HG03103 (cell line): ENCODE data around the gene WNT11.
A peak's percentile ranks its signal among the peaks of the same experiment; 100 is the strongest.

ENCODE experiments used
- ATAC-seq: cut with Tn5 transposase; IDR thresholded peaks from one replicate; pipeline ENCODE4 v1.9.1; 2021; ENCODE audit warnings: low read depth; ENCODE audit not compliant: unreplicated experiment

Gene WNT11

DNA sequence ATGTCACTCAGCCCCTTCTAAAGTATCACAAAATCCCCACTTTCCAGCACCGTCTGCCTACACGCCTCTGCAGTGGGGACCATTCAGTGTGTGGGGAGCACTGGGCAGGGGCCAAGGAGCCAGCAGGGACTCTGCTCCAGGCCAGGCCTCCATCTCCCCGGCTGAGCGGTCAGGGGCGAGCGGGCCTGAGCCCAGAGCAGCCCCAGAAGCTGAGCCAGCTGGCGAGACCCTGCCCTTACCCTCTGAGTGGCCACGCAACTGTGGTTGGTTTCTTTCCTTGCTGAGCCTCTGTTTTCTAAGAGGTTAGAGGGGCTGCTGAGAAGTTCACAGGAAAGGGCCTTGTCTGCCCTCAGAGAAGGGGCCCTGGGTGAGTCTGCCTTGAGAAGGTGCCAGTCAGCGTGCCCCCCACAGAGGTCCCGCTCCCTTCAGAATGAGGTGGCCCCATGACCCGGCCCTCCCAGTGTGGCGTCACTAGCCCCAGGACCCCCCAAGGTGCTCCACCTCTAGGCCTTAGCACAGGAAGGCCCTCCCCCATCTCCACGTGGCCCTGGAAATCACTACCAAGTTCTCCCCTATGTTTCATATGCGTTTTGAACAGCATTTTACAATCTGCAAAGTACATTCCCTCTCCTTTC, 46.9 kb downstream of the WNT11 start:
- no peak for ATAC-seq

DNA sequence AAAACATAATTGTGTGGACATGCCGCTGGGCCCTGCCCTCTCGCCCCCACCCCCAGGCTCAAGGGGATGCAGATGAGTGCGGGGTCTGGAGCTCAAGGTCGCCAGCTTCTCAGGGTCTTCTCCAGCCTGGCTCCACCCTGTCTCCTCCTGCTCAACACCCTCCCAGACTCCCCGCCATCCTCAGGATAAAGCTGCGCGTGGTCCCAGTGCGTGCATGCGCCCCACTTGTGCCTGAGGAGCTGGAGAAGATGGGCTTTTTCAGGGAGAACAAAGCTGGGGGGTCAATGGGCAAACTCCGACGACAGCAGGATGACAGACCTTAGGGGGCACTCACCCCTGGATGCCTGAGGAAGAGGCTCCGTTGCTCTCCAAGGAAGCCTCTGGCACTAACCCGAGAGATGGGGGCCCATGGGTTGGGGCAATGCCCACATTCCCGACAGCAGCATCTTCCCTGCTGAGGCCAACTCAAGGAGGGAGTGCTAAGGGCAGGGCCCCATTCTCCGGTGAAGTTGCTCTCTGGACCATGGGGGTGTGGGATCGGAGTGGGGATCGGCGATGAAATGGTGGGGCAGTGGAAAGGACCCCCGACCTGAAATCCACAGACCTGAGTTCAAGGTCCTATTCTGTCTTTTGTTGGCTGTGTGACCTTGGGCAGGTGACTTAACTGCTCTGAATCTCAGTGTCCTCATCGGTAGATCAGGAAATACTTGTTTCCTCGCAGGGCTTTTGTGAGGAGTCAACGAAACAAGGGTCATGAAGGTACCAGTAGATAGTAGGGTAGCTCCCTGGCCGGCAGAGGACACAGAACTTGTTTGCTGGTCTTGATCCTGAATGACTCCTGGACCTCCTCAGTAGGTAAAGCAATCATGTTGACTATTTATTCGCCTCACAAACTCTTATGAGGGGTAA, 47.7 kb downstream of the WNT11 start:
- no peak for ATAC-seq

DNA sequence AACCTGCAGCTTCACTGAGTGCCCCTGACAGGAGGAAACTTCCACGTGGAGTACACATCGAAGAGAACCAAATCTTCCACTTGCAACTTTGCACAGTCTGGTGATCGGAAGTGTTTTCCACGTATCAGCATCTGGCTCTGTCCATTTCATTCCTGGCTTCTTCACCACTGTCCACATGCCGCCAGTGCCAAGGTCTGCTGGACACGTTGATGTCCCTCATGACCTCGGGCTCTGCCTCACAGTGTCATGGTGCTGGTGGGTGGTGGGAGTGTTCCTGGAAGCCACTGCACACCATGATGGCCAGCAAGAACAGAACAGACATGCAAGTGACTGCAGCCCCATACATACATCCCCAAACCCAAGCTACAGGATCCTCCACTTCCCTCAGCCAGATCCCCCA, 48.4 kb downstream of the WNT11 start:
- ATAC-seq = no peak

DNA sequence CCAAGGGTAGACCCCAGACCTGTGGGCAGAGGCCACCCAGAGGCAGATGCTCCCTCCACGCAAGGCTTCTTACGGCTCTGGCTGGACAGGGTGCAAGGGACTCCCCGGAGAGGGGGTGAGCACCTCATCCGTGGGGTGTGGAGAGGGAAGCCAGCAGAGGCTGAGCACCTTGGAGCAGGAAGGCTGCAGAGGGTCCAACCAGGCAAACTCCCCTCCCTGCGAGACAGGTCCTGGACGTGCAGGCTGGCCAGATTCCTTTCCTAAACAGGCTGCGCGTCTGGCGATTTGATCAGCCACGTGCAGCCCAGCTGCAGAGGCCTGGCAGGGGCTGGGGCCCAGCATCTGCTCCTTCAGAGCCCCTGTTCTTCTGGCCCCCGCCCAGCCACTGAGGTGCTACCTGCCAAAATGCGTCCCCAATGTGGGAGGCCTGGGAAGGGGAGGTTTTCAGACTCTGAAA, 49.3 kb downstream of the WNT11 start:
- no peak for ATAC-seq

DNA sequence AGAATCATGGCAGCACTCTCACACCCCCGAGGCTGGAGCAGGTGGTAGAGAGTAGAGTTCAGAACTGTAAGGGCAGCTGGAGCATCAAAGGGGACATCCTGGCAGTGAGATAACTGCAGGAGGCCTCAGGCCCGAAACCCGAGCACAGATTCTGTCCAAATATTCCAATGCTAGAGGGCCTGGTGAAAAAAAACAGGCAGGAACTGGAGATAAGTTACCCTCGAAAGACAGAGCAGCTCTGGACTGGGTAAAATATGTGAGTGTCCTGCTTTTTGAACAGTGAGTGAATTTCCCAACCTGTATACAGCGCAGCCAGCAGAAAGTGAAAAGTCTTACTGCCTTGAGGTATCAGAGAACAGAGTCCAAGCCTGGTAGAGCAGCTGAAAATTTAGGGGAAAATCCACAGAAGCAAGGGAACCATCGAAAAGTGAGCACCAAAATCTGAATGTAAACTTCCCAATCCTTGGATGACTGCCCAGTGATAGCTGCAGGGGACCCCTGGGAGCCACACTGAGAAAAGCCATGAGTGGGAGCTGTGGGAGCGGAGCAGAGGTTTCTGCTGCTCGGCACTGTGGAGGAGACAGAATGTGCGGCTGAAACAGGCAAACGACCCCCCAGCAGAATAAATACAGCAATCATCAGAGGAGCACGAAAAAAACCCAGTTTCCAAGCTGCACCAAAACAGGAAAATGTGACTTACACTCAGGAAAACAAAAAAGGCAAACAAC, 50.6 kb downstream of the WNT11 start:
- ATAC-seq = no peak

DNA sequence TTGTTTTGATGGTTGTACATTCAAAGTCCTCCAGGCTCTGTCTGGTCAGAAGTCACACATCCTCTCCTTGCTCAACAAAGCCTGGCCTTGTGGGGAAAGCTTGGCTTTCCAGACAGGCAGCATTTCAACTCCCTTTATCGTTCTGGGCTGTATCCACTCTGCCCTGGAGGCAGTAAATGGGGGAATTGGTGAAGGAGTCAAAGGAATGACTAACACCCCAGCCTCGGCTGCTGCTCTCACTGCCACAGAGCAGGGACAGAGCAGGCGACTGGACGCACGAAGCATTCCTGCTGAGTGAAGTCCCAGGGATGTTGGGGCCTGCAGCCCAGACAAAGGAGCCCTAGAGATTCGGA, 52.8 kb downstream of the WNT11 start:
- ATAC-seq = no peak

DNA sequence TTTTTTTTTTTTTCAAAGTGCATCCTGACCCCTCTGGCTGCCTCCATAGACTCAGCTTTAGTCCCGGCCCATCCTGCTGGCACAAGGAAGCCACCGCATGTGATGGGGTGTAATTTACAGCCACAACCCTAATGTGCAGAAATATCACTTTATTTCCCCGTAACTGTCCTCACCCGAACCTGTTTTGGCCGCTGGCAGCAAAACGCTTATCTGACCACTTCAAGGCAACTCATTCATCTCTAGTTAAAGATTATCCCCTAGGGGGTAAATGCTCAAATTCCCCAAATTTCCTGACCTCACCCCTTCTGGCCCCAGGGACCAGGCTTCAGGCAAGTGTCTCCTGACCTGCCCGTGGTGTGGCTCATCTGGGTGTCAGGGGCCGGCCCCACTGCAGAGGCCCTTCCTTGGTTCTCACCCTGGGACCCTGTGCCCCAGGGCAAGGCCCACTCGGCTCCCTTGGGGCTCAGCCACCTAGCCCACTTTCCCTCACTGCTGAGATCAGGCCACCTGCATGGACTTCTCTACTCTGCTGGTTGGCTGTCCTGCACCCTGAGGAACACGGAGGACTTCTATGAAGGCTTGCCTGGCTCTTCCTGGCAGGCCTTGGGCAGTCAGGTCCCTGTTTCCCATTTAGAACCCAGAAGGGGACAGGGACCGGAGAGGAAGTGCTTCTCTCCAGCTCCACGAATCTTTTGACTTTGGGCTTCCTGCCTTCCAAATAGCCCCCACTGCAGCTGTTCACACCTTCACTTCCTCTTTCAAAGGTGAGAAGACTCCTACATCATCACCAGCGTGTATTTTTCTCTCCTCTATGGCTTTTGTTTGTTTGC, 53.3 kb downstream of the WNT11 start:
- ATAC-seq = peak; percentile 50

DNA sequence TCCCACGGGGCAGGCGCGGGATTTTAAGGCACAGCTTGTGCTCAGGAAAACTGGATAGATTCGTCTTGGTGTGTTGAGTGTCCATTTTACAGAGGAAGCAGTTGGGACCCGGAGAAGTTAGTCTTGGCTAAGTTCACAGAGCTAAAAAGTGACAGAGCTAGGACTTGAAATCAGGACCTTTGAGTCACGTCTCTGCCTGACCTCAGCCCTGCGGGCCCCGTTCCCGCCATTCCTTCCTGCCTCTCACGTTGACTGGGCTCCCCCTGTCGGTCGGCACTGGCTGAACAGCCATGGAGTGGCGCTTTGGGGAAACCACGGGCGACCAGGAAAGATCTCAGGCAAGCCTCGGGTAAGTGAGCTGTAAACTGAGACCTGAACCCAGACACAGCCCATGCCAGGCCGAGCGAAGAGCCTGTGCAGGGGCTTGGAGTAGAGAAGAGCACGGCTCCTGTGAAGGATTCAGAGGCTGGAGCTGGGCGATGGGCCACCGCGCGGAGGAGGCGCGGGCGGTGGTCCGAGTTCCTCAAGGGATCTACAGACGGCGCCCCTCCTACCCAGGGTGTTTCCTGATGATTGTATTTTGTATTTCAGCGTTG, 54.1 kb downstream of the WNT11 start:
- peak; percentile 50 for ATAC-seq

DNA sequence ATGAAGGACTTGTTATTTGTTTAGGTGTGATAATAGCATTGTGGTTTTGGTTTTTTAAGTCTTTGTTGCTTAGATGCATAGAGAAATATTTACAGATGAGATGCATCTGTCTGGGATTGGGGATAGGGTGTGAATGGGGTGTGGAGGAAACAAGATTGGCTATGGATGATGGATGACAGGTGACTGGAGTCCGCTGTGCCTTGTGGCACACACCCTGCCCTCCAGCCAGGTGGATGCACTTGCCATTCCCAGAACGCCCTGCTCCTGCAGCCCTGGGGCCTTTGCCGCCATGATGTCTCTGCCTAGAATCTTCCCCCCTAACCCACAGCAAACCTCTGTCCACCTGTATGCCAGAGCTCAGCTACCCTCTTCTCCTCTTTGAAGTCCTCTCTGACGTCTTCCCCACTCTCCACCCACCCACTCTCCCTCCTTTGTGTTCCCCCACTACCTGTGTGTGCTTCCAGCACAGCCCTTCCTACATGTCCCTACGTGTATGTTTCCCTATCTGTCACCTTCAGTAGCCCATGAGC, 54.7 kb downstream of the WNT11 start:
- no peak for ATAC-seq

DNA sequence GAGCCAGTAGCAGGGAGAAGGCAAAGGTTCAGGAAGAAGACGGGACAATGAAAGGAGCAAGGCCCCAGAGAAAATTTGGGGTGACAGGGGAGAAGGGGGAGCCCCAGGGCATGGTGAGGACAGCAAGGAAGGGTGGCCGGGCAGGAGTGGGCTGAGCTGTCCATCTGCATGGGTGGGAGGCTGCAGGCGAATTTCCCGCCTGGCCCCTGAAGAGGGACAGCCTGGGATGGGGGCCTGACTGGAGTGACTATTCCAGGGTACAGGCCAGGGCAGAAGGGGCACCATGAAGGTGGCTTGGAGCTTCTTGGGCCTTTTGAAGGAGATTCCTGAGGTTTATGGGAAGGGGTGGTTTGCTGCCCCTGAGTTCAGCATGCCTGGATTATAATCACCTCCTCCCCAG, 56.2 kb downstream of the WNT11 start:
- no peak for ATAC-seq

DNA sequence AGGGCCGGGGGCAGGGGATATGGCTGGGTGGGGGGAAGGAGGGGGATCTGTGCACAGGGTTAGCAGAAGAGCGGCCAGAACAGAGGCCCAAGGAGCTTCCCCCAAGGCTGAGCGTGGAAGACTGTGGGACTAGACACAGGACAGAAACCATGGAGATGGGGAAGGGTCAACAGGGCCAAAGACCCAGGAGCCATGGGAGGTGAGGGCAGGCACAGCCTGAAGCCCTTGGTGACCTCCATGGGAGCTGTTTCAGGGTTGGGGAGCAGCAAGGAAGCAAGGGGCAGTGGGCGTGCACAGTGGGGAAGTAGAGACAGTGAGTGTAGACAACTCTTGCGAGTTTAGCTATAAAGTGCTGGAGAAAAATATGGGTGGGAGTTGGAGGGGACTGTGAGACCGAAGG, 56.6 kb downstream of the WNT11 start:
- no peak for ATAC-seq

DNA sequence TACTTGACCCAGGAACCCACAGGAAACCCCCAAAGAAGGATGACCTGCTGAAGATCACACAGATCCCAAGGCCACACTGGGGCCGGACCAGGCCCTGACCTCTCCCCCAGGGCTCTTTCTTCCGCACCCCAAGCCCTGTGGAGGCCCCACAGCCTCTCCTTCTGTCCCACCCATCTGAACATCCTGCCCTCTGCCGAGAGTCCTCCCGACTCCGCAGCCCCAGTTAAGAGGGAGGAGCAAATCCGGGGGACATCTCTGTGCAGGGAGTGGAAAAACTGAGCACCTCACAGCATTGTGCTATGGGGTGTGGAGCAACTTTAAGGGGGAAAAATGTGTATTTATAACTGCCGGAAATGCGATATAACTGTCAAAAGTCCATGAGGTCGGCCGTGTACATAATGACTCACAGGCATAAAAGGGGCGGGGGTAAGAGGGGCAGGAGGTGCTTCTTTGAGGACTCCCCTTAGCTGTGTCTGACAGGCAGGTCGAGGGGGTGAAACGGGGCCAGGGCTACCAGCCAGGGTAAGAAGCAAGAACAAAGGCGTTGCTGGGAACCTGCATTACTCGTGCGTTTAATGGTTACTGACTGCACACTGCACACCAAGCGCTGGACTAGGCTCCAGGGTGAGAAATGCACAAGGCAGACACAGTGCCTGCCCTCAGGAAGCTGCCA, 57.2 kb downstream of the WNT11 start:
- ATAC-seq = no peak

DNA sequence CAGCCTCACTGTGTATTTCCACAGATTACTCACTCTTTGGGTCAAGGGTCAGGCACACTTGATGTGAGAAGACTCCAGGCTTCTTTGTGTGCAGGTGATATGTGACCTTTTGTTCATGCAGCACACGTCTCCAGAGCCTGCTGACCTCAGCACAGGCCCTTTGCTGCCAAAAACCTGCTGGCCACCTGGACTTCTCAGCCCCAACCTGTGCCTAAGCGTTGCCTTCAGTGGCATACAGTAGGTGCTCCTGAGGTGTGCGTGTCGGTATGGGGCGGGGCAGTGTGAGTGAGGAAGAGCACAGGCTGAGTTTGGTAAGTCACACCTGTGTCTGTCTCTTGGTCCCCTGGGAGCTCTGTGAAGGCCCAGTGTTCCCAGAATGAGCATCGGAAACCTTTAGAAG, 58.1 kb downstream of the WNT11 start:
- no peak for ATAC-seq

DNA sequence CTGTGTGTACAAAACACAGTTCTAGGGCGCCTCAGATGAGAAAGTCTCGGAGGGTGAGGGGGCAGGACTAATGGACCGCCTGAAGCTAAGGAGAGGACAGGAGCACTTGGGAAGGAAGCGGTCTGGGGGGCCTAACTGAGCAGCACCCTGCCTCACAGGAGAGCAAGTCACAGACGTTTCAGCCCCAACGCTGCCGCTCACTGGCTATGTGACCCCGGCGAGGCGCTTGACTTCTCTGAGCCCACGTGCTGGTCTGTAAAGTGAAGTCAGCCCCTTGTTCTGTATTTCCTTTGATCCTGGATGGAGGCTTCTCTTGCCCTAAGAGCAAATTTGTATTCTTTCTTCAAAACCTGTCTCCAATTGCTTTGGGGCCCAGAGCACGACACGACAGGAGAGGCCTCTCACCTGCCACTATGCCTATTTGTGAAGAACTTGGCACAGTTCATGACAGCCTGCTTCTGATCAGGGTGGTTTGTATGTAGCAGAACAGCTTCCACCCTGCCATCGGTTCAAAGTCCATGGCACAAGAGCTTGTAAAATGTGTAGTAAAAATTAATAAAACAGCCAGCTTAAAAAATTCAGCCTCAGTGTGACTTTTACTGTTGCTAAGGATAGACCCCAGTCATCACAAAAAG, 59.1 kb downstream of the WNT11 start:
- ATAC-seq = no peak

DNA sequence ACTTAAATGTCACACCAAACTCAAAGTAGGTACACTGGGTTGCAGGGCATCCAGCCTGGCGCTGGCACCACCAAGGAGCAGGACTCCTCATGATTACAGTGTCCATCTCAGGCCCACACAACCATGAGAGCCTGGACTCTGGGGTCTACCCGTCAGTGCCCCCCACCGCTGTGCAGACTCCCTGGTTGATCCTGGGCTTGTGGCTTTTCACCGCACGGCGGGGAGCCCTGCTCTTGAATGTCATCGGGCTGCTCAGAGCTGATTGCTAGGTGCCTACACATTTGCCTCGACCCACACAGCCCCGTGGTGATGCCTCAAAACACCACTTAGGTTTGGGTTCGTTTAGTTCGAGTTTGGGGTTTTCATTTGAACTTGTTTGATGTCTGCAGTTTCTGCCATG, 63.0 kb downstream of the WNT11 start:
- no peak for ATAC-seq

DNA sequence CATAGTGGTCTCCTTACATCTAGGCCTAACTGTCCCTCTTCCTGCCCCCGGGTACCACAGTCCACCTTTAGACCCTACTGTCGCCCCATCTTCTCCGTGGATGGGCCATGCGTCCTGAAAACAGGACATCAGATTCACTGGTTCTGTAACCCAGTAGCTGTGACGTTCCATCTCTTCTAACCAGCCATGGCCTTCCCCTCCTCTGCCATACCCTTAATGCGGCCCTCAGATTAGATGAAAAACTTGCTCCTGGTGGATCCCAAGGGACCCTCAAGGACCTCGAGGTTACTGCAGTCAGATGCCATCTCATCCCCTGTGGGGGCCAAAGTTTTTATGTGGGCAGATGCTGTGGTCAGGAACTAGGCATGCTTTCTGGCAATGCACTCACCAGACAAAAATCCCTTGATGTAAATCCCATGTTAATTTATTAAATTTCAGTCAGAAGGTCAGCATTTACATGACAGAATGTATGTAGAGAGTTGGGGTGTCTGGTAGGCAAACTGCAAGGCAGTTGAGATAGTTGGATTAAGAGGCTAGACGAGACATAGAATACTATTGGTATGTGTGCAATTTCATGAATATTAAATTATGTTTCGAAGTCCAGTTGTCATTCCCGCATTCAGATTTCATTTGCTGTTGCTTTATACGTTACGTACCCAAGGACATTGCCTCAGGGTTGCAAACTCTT, 64.3 kb downstream of the WNT11 start:
- no peak for ATAC-seq

DNA sequence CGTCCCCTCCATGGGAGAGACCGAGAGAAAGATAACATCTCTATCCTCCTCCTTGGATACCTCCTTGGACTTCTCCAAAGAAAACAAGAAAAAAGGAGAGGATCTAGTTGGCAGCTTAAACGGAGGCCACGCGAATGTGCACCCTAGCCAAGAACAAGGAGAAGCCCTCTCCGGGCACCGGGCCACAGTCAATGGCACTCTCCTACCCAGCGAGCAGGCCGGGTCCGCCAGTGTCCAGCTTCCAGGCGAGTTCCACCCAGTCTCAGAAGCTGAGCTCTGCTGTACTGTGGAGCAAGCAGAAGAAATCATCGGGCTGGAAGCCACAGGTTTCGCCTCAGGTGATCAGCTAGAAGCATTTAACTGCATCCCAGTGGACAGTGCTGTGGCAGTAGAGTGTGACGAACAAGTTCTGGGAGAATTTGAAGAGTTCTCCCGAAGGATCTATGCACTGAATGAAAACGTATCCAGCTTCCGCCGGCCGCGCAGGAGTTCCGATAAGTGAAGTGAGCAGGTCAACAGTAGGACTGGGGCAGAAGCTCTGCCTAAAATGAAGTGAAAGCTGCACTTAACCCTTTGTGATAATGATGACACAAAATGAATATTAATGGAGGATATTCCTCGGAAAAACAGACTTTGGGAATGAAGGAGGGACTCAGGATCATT, 65.3 kb downstream of the WNT11 start:
- no peak for ATAC-seq

DNA sequence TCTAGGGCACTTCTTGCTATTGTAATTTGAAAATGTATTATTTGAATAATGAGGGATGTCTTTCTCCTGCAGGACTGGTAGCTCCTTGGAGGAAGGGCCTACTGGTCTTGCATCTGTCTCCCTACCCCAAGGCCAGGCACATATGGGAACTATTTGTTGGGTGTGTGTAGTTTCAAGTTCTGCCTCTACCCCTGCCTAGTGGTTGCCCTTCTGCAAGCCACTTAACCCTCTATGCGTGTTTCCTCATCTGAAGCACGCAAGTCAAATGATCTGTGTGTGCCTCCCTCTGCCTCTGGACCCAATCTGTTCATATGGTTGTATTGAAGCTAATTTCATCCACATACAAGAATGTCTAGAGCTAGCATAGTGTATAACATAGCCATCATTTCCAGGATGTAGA, 67.0 kb downstream of the WNT11 start:
- ATAC-seq = no peak
